ENCODE data around the gene CPTP.

DNA sequence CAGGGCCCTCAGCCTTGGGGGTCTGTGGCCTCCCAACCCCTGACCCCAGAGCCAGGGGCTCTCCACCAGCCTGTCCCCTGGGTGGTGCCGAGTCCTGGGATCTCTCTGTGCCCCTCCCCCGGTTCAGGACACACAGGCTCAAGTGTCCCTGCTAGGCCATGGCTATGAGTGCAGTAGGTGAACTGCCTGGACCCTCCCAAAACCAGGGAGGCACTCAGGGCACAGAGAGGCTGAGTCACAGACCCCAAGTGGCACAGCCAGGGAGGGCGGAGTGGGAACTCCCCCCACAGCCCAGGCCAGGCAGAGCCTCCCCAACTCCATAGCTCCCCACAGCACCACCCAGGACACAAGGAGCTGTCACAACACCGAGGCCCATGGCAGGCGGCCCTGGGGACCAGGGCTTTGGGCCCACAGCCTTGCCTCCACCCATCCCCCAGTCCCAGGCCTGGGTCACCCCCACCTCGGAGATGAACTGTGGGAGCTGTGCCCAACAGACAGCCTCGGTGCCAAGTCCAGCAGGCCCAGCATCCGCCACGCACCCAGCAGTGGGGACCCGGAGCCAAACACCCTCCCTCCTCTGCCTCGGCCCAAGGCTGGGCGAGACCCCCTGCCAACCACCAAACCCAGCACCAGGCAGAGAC, 21.4 kb downstream of the CPTP start:
- TF ChIP-seq, protein P1, sequence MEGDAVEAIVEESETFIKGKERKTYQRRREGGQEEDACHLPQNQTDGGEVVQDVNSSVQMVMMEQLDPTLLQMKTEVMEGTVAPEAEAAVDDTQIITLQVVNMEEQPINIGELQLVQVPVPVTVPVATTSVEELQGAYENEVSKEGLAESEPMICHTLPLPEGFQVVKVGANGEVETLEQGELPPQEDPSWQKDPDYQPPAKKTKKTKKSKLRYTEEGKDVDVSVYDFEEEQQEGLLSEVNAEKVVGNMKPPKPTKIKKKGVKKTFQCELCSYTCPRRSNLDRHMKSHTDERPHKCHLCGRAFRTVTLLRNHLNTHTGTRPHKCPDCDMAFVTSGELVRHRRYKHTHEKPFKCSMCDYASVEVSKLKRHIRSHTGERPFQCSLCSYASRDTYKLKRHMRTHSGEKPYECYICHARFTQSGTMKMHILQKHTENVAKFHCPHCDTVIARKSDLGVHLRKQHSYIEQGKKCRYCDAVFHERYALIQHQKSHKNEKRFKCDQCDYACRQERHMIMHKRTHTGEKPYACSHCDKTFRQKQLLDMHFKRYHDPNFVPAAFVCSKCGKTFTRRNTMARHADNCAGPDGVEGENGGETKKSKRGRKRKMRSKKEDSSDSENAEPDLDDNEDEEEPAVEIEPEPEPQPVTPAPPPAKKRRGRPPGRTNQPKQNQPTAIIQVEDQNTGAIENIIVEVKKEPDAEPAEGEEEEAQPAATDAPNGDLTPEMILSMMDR (IDR thresholded peaks at IDR 0.05), result no peak
- no peak for TF ChIP-seq EZH2 (IDR thresholded peaks at IDR 0.05)
- TF ChIP-seq EZH2phosphoT487 (IDR thresholded peaks at IDR 0.05), result no peak

Measured in neural progenitor cell (in vitro differentiated cells).